Transverse colon (tissue), 4 donors: ENCODE results near the gene ZNF346.

Source experiments
- EP300 ChIP-seq: sonication (generic); formaldehyde crosslinking; IDR thresholded peaks from one replicate; pipeline ENCODE4 v1.6.1; 2017; ENCODE audit warnings: antibody characterized with exemption, low read depth
- POLR2A ChIP-seq: fragments of 450-650 bp; IDR thresholded peaks from one replicate; pipeline ENCODE4 v1.6.1; 2016; ENCODE audit warnings: antibody characterized with exemption, mild to moderate bottlenecking, moderate library complexity
- POLR2AphosphoS5 ChIP-seq, 3 donors: sonication (generic); formaldehyde crosslinking; IDR thresholded peaks; one replicate each; pipeline ENCODE4 v1.6.1; 2016; ENCODE audit warnings: antibody characterized with exemption in 3 of 3
- TF ChIP-seq, protein P1 (sequence below), 5 experiments: fragments of 200-600 bp in 3 of 5; fragments of 450-650 bp in 2 of 5; sonication (generic) in 3 of 5; IDR thresholded peaks; 1 replicate in 2 of 5; 2 replicates in 3 of 5; pipeline ENCODE4 v1.5.1; 2016 to 2017; ENCODE audit warnings: antibody characterized with exemption in 5 of 5, inconsistent platforms in 3 of 5, mild to moderate bottlenecking in 2 of 5, moderate library complexity in 1 of 5

DNA sequence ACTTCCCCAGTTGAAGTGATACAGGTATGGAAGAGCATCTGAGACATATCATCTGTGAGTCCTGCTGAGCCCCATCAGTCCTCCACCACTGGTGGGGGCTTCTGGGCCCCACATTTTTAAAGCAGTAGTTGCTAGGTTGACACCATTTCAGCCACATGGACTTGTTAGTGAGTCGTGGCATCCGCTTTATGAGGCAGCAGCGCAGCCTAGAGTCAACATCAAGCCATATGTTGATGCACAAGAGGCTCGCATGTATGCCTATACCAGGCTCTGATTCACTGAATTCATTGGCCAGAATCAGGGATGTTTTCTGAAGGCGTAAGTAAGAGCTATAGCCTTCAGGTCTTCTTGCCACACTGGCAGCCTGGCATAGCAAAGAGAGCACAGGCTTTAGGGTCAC is 26.8 kb downstream of the ZNF346 start:
- no peak for TF ChIP-seq EP300
- TF ChIP-seq, protein P1, sequence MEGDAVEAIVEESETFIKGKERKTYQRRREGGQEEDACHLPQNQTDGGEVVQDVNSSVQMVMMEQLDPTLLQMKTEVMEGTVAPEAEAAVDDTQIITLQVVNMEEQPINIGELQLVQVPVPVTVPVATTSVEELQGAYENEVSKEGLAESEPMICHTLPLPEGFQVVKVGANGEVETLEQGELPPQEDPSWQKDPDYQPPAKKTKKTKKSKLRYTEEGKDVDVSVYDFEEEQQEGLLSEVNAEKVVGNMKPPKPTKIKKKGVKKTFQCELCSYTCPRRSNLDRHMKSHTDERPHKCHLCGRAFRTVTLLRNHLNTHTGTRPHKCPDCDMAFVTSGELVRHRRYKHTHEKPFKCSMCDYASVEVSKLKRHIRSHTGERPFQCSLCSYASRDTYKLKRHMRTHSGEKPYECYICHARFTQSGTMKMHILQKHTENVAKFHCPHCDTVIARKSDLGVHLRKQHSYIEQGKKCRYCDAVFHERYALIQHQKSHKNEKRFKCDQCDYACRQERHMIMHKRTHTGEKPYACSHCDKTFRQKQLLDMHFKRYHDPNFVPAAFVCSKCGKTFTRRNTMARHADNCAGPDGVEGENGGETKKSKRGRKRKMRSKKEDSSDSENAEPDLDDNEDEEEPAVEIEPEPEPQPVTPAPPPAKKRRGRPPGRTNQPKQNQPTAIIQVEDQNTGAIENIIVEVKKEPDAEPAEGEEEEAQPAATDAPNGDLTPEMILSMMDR (IDR thresholded peaks at IDR 0.05), result no peak
- TF ChIP-seq POLR2A, result no peak
- TF ChIP-seq POLR2AphosphoS5 (IDR thresholded peaks at IDR 0.05), result no peak
